HepG2 (cell line): ENCODE results near the gene ACOT2. TPM values are rescaled to one million over a fixed set of nuclear protein-coding genes. Genes with fewer than 3 reads are reported as not detected.

Experiments
- ARID5B ChIP-seq: IDR thresholded peaks from 2 replicates; pipeline ENCODE4 v1.4.0; 2020; ENCODE audit warnings: mild to moderate bottlenecking, missing genetic modification reagents
- ARNT ChIP-seq: fragments of 450-650 bp; IDR thresholded peaks from 2 replicates; pipeline ENCODE4 v1.6.1; 2017
- ATRX ChIP-seq: sonication (generic); formaldehyde crosslinking; IDR thresholded peaks from 2 replicates; pipeline ENCODE4 v1.4.0; 2020; ENCODE audit warnings: missing genetic modification reagents, borderline replicate concordance
- GABPA ChIP-seq, 2 experiments: IDR thresholded peaks; 2 replicates each; pipeline ENCODE4 v1.6.1; 2011 to 2016; ENCODE audit warnings: low read depth in 2 of 2, low read length in 1 of 2, missing biosample characterization in 1 of 2, missing genetic modification characterization in 1 of 2
- ISL2 ChIP-seq: sonication (generic); formaldehyde crosslinking; IDR thresholded peaks from 2 replicates; pipeline ENCODE4 v1.5.0; 2020; ENCODE audit warnings: missing genetic modification reagents
- KAT8 ChIP-seq: IDR thresholded peaks from 2 replicates; pipeline ENCODE4 v1.6.1; 2016; ENCODE audit warnings: missing genetic modification reagents, missing compliant biosample characterization
- MEIS2 ChIP-seq: sonication (generic); formaldehyde crosslinking; IDR thresholded peaks from 2 replicates; pipeline ENCODE4 v1.9.0; 2021; ENCODE audit warnings: mild to moderate bottlenecking, missing genetic modification reagents
- MIXL1 ChIP-seq: IDR thresholded peaks from 2 replicates; pipeline ENCODE4 v1.6.1; 2016
- PITX1 ChIP-seq: sonication (generic); formaldehyde crosslinking; IDR thresholded peaks from 2 replicates; pipeline ENCODE4 v1.5.1; 2020; ENCODE audit warnings: mild to moderate bottlenecking, missing genetic modification reagents
- POGZ ChIP-seq: sonication (generic); formaldehyde crosslinking; IDR thresholded peaks from 2 replicates; pipeline ENCODE4 v1.4.0; 2020; ENCODE audit warnings: mild to moderate bottlenecking, missing genetic modification reagents
- POLR2A ChIP-seq, 2 experiments: IDR thresholded peaks; 2 replicates each; pipeline ENCODE4 v1.6.1; 2011; ENCODE audit warnings: low read depth in 2 of 2, low read length in 2 of 2, mild to moderate bottlenecking in 1 of 2, moderate library complexity in 1 of 2; ENCODE audit not compliant: insufficient read depth in 1 of 2
- RAD21 ChIP-seq: fragments of 450-650 bp; formaldehyde crosslinking; IDR thresholded peaks from 2 replicates; pipeline ENCODE4 v1.5.0; 2020; ENCODE audit warnings: mild to moderate bottlenecking
- SMAD1 ChIP-seq: sonication (generic); formaldehyde crosslinking; IDR thresholded peaks from 2 replicates; pipeline ENCODE4 v1.4.0; 2020; ENCODE audit warnings: missing genetic modification reagents, low read depth, mild to moderate bottlenecking, borderline replicate concordance
- ZBTB2 ChIP-seq: sonication (generic); formaldehyde crosslinking; IDR thresholded peaks from 2 replicates; pipeline ENCODE4 v1.8.0; 2022; ENCODE audit warnings: low read depth, missing genetic modification reagents
- ZNF609 ChIP-seq: sonication (generic); formaldehyde crosslinking; IDR thresholded peaks from 2 replicates; pipeline ENCODE4 v1.4.0; 2020; ENCODE audit warnings: mild to moderate bottlenecking, missing genetic modification reagents, borderline replicate concordance
- ZNF780A ChIP-seq: sonication (generic); formaldehyde crosslinking; IDR thresholded peaks from 2 replicates; pipeline ENCODE4 v1.8.0; 2022; ENCODE audit warnings: mild to moderate bottlenecking, missing genetic modification reagents, moderate library complexity
- polyA plus RNA-seq, 8 experiments: library from polyadenylated mRNA; depleted of rRNA in 3 of 8; stranded (reverse) in 7 of 8; unstranded in 1 of 8; fragments of >200 nt; fragmentation: Illumina TruSeq in 4 of 8; extraction: Trizol in 4 of 8; gene quantifications; 2 replicates each; pipeline versions ENCODE4 v1.2.1 to v1.2.3, GENCODE V29; 2011 to 2016; ENCODE audit warnings: low read depth in 4 of 8, missing spikeins in 1 of 8, mixed read lengths in 1 of 8; ENCODE audit not compliant: insufficient read depth in 1 of 8
- total RNA-seq, 5 experiments: library from RNA; depleted of rRNA; stranded (reverse); fragments of >200 nt; fragmentation: Illumina TruSeq; extraction: Trizol; gene quantifications; 2 replicates each; pipeline ENCODE4 v1.2.3, GENCODE V29; 2016; ENCODE audit warnings: low read depth in 1 of 5
- TF ChIP-seq, protein P1 (sequence below): sonication (generic); formaldehyde crosslinking; IDR thresholded peaks from 2 replicates; pipeline ENCODE4 v1.5.1; 2020; ENCODE audit warnings: missing genetic modification reagents, mild to moderate bottlenecking, borderline replicate concordance
- TF ChIP-seq, protein P2 (sequence below): sonication (generic); formaldehyde crosslinking; IDR thresholded peaks from 2 replicates; pipeline ENCODE4 v1.4.0; 2020; ENCODE audit warnings: missing genetic modification reagents

The ACOT2 gene
- total and polyA plus RNA-seq, 2 of the 13 experiments (the other 11 are each of a cell fraction or from before 2014, with no cell fraction given) = 60.0 to 110 TPM

- TF ChIP-seq ZNF609 (no peak), POGZ (CRISPR knock-in tag) (peak; percentile 28; the same call in 1 of the 2 replicates), MEIS2 (CRISPR knock-in tag) (no peak), ARNT (no peak), ZNF780A (no peak), RAD21 (CRISPR knock-in tag) (no peak), POLR2A (IDR thresholded peaks at IDR 0.05; ENCODE audit: insufficient read depth in 1 of 2, low read depth in 2 of 2, low read length in 2 of 2) (0 out of 4 replicates have a peak, but pooled peaks have one; percentile 31 to 39), ATRX (CRISPR knock-in tag) (no peak), PITX1 (CRISPR knock-in tag) (no peak), KAT8 (peak; percentile 44; the same call in 1 of the 2 replicates), ISL2 (CRISPR knock-in tag) (no peak), MIXL1 (CRISPR knock-in tag) (0 out of 2 replicates have a peak, but pooled peaks have one; percentile 38), ARID5B (CRISPR knock-in tag) (peak; percentile 67), SMAD1 (no peak), GABPA (IDR thresholded peaks at IDR 0.05; ENCODE audit: low read depth, low read length) (no peak), GABPA (CRISPR knock-in tag; IDR thresholded peaks at IDR 0.05; ENCODE audit: low read depth) (no peak; the same call in 1 of the 2 replicates), ZBTB2 (CRISPR knock-in tag) (no peak)
- TF ChIP-seq, protein P1, sequence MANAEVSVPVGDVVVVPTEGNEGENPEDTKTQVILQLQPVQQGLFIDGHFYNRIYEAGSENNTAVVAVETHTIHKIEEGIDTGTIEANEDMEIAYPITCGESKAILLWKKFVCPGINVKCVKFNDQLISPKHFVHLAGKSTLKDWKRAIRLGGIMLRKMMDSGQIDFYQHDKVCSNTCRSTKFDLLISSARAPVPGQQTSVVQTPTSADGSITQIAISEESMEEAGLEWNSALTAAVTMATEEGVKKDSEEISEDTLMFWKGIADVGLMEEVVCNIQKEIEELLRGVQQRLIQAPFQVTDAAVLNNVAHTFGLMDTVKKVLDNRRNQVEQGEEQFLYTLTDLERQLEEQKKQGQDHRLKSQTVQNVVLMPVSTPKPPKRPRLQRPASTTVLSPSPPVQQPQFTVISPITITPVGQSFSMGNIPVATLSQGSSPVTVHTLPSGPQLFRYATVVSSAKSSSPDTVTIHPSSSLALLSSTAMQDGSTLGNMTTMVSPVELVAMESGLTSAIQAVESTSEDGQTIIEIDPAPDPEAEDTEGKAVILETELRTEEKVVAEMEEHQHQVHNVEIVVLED (CRISPR knock-in tag) = no peak
- TF ChIP-seq, protein P2, sequence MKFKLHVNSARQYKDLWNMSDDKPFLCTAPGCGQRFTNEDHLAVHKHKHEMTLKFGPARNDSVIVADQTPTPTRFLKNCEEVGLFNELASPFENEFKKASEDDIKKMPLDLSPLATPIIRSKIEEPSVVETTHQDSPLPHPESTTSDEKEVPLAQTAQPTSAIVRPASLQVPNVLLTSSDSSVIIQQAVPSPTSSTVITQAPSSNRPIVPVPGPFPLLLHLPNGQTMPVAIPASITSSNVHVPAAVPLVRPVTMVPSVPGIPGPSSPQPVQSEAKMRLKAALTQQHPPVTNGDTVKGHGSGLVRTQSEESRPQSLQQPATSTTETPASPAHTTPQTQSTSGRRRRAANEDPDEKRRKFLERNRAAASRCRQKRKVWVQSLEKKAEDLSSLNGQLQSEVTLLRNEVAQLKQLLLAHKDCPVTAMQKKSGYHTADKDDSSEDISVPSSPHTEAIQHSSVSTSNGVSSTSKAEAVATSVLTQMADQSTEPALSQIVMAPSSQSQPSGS (CRISPR knock-in tag) = peak; percentile 58
Observed at GRCh38 chr14:73610687-73611086, 41.7 kb downstream of the ACOT2 start (continued).
